Measurements from ENCODE around the gene PLPP3.

Gene PLPP3

GRCh38 chr1:56547977-56548376 is 31.4 kb downstream of the PLPP3 start:
- DNase-seq (ENCODE audit: low read depth in 2 of 2), result no peak

GRCh38 chr1:56547473-56547872 is 31.9 kb downstream of the PLPP3 start:
- no peak for DNase-seq (ENCODE audit: low read depth in 2 of 2)

- DNase-seq (ENCODE audit: low read depth in 2 of 2), result no peak
Observed at GRCh38 chr1:56545711-56546110, 33.7 kb downstream of the PLPP3 start.

GRCh38 chr1:56543783-56544612 is 35.4 kb downstream of the PLPP3 start:
- DNase-seq (ENCODE audit: low read depth in 2 of 2), result no peak

GRCh38 chr1:56542651-56543050 is 36.7 kb downstream of the PLPP3 start:
- no peak for DNase-seq (ENCODE audit: low read depth in 2 of 2)

GRCh38 chr1:56541408-56541807 is 38.0 kb downstream of the PLPP3 start:
- no peak for DNase-seq (ENCODE audit: low read depth in 2 of 2)

- DNase-seq (ENCODE audit: low read depth in 2 of 2), result no peak
Observed at GRCh38 chr1:56540467-56540866, 38.9 kb downstream of the PLPP3 start.

GRCh38 chr1:56539520-56539931 is 39.8 kb downstream of the PLPP3 start:
- no peak for DNase-seq (ENCODE audit: low read depth in 2 of 2)

GRCh38 chr1:56538532-56538931 is 40.8 kb downstream of the PLPP3 start:
- DNase-seq (ENCODE audit: low read depth in 2 of 2), result no peak

- DNase-seq (ENCODE audit: low read depth in 2 of 2), result no peak
Observed at GRCh38 chr1:56537660-56538059, 41.7 kb downstream of the PLPP3 start.

- DNase-seq (ENCODE audit: low read depth in 2 of 2), result no peak
Observed at GRCh38 chr1:56535939-56536338, 43.4 kb downstream of the PLPP3 start.

GRCh38 chr1:56535362-56535761 is 44.0 kb downstream of the PLPP3 start:
- DNase-seq (ENCODE audit: low read depth in 2 of 2), result no peak

- DNase-seq (ENCODE audit: low read depth in 2 of 2), result no peak
Observed at GRCh38 chr1:56534130-56534651, 45.2 kb downstream of the PLPP3 start.

- no peak for DNase-seq (ENCODE audit: low read depth in 2 of 2)
Observed at GRCh38 chr1:56533621-56534020, 45.7 kb downstream of the PLPP3 start.

GRCh38 chr1:56533197-56533596 is 46.2 kb downstream of the PLPP3 start:
- no peak for DNase-seq (ENCODE audit: low read depth in 2 of 2)

GRCh38 chr1:56532350-56532683 is 47.0 kb downstream of the PLPP3 start:
- DNase-seq (ENCODE audit: low read depth in 2 of 2), result no peak

- no peak for DNase-seq (ENCODE audit: low read depth in 2 of 2)
Observed at GRCh38 chr1:56531624-56532349, 47.6 kb downstream of the PLPP3 start.

- no peak for DNase-seq (ENCODE audit: low read depth in 2 of 2)
Observed at GRCh38 chr1:56529801-56530200, 49.6 kb downstream of the PLPP3 start.

GRCh38 chr1:56527548-56528302 is 51.6 kb downstream of the PLPP3 start:
- no peak for DNase-seq (ENCODE audit: low read depth in 2 of 2)

- no peak for DNase-seq (ENCODE audit: low read depth in 2 of 2)
Observed at GRCh38 chr1:56526571-56527174, 52.7 kb downstream of the PLPP3 start.

- peak in 1 of 2 donors; percentile 2 for DNase-seq (ENCODE audit: low read depth in 2 of 2)
Observed at GRCh38 chr1:56525489-56526041, 53.8 kb downstream of the PLPP3 start.

- no peak for DNase-seq (ENCODE audit: low read depth in 2 of 2)
Observed at GRCh38 chr1:56524263-56524662, 55.1 kb downstream of the PLPP3 start.
